HG03571 (cell line): ENCODE results near the gene CDH11.

Experiments used
- ATAC-seq: cut with Tn5 transposase; IDR thresholded peaks from one replicate; pipeline ENCODE4 v1.9.1; 2021; ENCODE audit not compliant: unreplicated experiment

Gene CDH11

GRCh38 chr16:65071433-65072311 lies 50.2 kb downstream of the CDH11 start:
- ATAC-seq = no peak

GRCh38 chr16:65070831-65071432 lies 50.9 kb downstream of the CDH11 start:
- ATAC-seq = no peak

- ATAC-seq = no peak
Observed at GRCh38 chr16:65069766-65070165, 52.1 kb downstream of the CDH11 start.

- no peak for ATAC-seq
Observed at GRCh38 chr16:65069065-65069464, 52.8 kb downstream of the CDH11 start.

GRCh38 chr16:65068151-65068740 lies 53.6 kb downstream of the CDH11 start:
- no peak for ATAC-seq

- no peak for ATAC-seq
Observed at GRCh38 chr16:65066651-65067050, 55.2 kb downstream of the CDH11 start.

- no peak for ATAC-seq
Observed at GRCh38 chr16:65065031-65065430, 56.8 kb downstream of the CDH11 start.

GRCh38 chr16:65064131-65064530 lies 57.7 kb downstream of the CDH11 start:
- no peak for ATAC-seq

GRCh38 chr16:65062736-65063583 lies 58.9 kb downstream of the CDH11 start:
- no peak for ATAC-seq

GRCh38 chr16:65061935-65062518 lies 59.8 kb downstream of the CDH11 start:
- no peak for ATAC-seq

GRCh38 chr16:65061263-65061662 lies 60.6 kb downstream of the CDH11 start:
- ATAC-seq = no peak

- no peak for ATAC-seq
Observed at GRCh38 chr16:65059406-65059980, 62.4 kb downstream of the CDH11 start.

- no peak for ATAC-seq
Observed at GRCh38 chr16:65057184-65057583, 64.7 kb downstream of the CDH11 start.

GRCh38 chr16:65054457-65054856 lies 67.4 kb downstream of the CDH11 start:
- ATAC-seq = no peak

- no peak for ATAC-seq
Observed at GRCh38 chr16:65049679-65050078, 72.2 kb downstream of the CDH11 start.

- ATAC-seq = no peak
Observed at GRCh38 chr16:65045961-65046360, 75.9 kb downstream of the CDH11 start.

- no peak for ATAC-seq
Observed at GRCh38 chr16:65044873-65045272, 77.0 kb downstream of the CDH11 start.

GRCh38 chr16:65044026-65044425 lies 77.8 kb downstream of the CDH11 start:
- no peak for ATAC-seq

- no peak for ATAC-seq
Observed at GRCh38 chr16:65042438-65043365, 79.2 kb downstream of the CDH11 start.
